ENCODE data around the gene HERC5.
"Not testable (repeated sequence)": the region's sequence is repeated elsewhere in the genome, so short reads cannot be mapped to it uniquely, and the experiment has no call there.

HERC5 gene

GRCh38 chr4:88456670-88457306 is at the start of gene HERC5:
Gene HERC5 (plus strand): TSS chr4:88457119. CDS start chr4:88457270, 151 bp downstream.
- peak; percentile 62 for DNase-seq

GRCh38 chr4:88409206-88409605 is 47.7 kb upstream of the HERC5 start:
- no peak for DNase-seq

GRCh38 chr4:88409789-88410188 is 47.1 kb upstream of the HERC5 start:
- no peak for DNase-seq

- DNase-seq = no peak
Measured at GRCh38 chr4:88411491-88412096, 45.3 kb upstream of the HERC5 start.

GRCh38 chr4:88413801-88414200 is 43.1 kb upstream of the HERC5 start:
- DNase-seq = no peak

DNA sequence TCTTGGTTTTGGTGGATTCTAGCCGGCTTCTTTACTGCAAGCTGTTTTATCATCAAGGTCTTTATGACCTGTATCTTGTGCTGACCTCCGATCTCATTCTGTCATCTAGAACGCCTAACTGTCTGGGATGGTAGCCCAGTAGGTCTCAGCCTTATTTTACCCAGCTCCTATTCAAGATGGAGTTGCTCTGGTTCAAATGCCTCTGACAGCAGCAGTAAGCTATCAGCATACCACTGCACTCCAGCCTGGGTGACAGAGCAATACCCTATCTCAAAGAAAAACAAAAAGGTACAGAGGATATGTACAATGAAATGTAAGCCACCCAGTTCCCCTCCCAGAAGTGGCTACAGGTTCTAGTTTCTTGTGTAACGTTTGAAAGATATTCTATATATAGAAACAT is 42.2 kb upstream of the HERC5 start:
- DNase-seq = no peak

DNA sequence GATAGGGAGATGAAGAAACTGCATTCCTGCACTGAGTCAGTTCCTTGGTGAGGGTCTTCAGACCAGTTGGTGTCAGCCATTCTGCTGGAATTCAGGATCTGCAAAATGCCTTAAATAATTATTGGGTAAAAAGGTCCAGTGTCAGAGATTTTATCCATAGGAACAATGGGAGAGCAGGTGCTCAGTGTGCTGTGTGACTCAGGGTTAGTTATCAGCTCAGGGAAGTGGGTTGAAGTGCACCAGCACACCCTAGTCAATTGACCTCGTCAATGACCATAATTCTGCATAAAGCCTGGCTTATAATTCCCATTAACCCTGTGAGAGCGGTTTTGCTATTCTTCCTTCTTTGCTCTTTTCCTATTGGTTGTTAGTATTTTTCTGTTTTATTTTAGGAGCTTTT is 40.9 kb upstream of the HERC5 start:
- DNase-seq = no peak

DNA sequence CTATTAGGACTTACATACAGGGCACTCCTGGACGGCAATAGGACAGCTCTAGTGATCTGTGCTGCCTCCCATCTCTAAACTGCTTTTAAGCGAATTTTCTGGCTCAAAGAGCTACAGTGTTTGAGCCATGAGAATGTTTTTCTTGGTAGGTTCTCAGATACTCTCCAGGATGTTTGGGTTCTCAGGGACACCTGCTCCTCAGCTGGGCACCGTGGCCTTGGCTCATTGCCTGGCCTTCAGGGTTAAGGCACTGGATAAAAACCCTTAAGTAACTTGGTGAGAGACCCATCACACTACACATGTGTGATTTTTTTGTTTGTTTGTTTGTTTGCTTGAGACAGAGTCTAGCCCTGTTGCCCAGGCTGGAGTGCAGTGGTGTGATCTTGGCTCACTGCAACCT is 38.5 kb upstream of the HERC5 start:
- DNase-seq = no peak

DNA sequence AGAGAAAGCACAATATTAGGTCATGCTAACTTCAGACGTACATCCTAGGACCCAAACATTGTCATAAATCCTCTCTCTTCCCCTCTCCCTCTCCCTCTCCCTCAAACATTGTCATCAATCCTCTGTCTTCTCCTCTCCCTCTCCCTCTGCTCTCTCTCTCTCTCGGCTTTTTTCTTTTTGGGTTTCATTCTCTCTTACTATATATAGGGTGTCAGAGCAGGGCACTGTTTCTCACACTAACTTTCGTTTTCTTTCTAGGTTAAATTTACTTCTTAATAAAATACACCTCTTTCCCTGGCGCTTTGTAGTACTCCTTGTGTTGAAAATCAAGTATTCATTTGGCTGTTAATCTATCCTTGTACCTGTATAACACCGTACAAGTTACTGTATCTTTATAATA is 37.0 kb upstream of the HERC5 start:
- no peak for DNase-seq

DNA sequence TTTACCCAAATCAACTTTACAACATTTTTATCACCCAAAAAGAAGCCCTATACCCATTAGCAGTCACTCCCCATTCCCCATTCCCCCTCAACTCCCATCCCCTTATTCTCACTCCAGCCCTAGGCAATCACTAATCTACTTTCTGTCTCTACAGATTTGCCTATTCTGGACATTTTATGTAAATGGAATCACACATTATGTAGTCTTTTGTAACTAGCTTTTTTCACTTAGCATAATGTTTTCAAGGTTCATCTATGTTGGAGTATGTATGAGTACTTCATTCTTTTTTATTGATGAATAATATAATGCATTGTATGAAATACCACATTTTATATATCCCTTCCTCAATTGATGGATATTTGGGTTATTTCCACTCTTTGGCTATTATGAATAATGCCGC is 36.1 kb upstream of the HERC5 start:
- no peak for DNase-seq

- no peak for DNase-seq
Measured at GRCh38 chr4:88422403-88422802, 34.5 kb upstream of the HERC5 start.

GRCh38 chr4:88429401-88429800 is 27.5 kb upstream of the HERC5 start:
- DNase-seq = no peak

DNA sequence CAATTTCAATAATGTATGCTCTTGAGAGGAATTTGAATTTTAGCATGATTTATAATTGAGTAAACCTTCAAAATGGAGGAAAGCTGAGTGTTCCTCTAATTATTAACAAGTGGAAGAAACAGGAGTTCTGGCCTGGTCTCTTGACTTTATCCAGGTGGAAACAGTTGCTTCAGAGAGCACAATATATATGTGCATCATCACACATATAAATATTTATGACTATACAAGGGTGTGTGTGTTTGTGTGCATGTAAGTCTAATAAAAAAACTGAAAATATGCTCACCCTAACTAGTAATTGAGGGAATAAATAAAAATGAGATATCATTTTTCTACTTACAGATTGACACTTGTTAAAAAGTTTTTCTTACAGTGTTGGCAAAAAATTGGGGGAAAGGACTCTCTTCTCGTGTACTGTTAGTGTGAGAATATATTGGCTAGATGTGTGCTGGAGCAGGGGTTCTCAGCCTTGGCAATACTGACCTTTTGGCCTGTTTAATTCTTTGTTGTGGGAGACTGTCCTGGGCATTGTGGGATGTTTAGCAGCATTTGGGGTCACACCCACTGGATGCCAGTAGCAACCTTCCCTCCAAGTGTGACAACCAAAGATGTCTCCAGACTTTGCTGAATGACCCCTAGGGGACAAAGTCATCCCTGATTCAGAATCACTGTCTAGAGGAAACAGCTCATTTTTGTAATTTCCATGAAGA is 20.8 kb upstream of the HERC5 start:
- no peak for DNase-seq

DNA sequence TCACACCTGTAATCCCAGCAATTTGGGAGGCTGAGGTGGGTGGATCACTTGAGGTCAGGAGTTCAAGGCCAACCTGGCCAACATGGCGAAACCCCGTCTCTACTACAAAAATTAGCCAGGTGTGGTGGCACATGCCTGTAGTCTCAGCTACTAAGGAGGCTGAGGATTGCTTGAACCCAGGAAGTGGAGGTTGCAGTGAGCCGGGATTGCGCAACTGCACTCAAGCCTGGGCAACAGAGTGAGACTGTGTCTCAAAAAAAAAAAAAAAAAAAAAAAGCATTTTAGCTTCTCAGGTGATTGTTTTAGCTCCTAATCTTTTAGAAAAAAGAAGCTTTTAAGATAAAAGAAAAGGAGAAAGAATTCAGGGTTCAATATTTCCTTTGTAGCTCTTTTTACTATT is 19.0 kb upstream of the HERC5 start:
- DNase-seq = not testable (repeated sequence)

DNA sequence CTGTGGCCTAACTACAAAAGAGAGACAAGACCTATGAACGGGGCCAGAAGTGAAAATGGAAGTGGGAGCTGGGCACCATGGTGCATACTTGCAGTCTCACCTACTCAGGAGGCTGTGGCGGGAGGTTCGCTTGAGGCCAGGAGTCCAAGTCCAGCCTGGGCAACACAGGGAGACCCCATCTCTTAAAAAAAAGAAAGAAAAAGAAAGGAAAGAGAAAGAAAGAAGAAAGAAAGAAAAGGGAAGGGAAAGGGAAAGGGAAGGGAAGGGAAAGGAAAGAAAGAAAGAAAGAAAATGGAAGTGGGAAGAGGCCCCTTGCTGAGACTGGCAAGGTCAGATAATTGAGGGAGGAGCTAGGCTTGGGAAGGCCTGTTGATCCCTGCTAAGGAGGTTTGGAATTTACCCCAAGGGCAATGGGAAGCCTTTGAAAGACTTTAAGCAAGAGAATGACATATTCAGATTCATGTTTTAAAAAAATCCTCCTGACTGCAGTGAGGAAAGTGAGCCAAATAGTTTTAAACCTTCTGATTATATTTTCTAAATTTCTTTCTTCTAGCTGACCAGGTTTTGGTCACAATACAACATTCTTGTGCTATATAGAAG is 17.7 kb upstream of the HERC5 start:
- DNase-seq = no peak

DNA sequence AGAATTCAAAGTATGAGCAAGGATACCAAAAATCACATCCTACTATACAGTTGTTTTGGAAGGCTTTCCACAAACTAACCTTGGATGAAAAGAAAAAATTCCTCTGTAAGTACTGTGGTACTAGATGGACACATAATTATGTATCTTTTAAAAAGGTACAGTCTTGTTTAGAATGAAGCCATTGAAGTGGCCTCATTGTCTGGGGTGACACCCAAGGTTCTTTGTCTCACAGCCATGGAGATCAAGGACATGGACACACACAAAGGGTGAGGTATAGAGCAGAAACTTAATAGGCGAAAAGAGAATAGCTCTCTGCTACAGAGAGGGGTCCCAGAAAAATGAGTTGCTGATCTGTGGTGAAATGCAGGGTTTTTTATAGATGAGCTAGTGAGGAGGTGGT is 16.8 kb upstream of the HERC5 start:
- no peak for DNase-seq

- no peak for DNase-seq
Measured at GRCh38 chr4:88441696-88442095, 15.2 kb upstream of the HERC5 start.

DNA sequence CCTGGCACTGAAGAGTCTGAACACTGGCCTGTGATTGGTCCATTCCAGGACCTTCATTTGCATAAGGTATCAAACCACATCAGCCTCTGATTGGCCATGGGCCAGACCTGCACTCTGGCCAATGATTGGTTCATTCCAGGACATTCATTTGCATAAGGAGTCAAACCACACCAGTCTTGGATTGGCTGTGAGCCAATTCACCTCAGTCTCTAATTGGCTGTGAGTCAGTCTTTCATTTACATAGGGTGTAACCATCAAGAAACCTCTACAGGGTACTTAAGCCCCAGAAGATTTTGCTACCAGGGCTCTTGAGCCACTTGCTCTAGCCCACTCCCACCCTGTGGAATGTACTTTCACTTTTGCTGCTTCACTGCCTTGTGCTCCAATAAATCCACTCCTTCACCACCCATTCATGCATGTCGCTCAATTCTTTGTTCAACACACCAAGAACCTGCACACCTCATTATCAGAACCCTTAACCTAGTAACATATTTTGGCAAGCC is 14.2 kb upstream of the HERC5 start:
- peak; percentile 49 for DNase-seq

GRCh38 chr4:88443486-88443885 is 13.4 kb upstream of the HERC5 start:
- DNase-seq = no peak

DNA sequence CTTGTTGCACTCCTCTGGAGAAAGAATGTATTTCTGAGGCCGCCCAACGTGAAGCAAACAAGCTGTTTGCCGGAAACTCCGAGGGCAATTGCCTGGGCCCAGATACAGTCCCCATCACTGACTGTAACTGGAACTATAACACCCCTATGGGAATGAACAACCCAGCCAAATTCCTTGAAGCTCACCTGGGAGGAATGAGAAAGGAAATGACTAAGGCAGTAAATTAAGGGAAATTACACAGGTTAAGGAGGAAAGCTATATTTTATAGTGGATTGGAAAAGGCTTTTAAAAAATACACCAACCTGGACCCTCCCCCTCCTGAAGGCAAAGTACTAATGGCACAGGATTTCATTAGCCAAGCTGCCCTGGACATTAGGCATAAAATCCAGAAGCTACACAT is 11.7 kb upstream of the HERC5 start:
- no peak for DNase-seq

GRCh38 chr4:88446124-88446523 is 10.8 kb upstream of the HERC5 start:
- no peak for DNase-seq

GRCh38 chr4:88447371-88448095 is 9.4 kb upstream of the HERC5 start:
- no peak for DNase-seq

DNA sequence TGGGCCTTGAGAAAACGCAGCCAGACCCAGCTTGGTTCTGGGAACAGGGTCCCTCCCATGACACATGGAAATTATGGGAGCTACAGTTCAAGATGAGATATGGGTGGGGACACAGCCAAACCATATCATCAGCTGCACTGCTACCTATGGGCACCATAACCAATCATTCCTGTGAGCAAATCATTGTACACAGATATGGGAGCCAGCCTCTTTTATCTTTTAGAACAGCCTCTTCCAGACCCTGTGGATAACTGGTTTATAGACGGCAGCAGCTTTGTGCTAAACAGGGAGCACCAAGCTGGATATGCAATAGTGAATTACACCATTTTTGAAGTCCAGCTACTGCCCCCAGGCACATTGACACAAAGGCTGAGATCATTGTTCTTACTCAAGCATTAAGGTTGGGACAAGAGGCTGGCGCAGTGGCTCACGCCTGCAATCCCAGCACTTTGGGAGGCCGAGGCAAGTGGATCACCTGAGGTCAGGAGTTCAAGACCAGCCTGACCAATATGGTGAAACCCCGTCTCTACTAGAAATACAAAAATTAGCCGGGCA is 8.6 kb upstream of the HERC5 start:
- not testable (repeated sequence) for DNase-seq
